Stimulated activated CD8-positive, alpha-beta memory T cell treated with anti-CD3 and anti-CD28 coated beads, Interleukin-7, amount 100 ng/mL, for 4 hours (primary cell): ENCODE measurements around the gene PLEKHA7.

Source experiments
- DNase-seq, 2 donors: peaks; one replicate each; pipeline ENCODE4 v3.0.0-alpha.2; 2020; ENCODE audit warnings: low read depth in 2 of 2

PLEKHA7 gene

GRCh38 chr11:16841481-16841880, 172.7 kb downstream of the PLEKHA7 start:
- no peak for DNase-seq

DNA sequence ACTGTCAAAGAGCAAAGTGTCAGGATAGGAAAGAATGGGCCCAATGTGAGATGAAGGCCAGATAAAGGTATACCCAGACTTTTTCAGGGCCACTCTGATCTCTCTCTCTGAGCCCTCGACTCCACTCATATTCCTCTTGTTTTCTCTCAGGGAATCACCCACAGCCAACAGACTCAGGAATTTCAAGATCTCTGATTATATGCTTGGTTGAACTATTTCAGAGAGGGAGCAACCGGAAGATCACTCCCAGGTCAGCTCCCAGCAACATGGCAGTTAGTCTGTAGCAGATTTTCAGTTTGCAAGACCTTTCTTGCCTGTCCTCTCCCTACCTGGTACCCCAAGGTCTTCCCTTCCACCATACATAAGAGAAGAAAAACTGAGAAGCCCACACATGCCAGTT, 173.3 kb downstream of the PLEKHA7 start:
- no peak for DNase-seq

GRCh38 chr11:16839821-16840220, 174.4 kb downstream of the PLEKHA7 start:
- DNase-seq = no peak

DNA sequence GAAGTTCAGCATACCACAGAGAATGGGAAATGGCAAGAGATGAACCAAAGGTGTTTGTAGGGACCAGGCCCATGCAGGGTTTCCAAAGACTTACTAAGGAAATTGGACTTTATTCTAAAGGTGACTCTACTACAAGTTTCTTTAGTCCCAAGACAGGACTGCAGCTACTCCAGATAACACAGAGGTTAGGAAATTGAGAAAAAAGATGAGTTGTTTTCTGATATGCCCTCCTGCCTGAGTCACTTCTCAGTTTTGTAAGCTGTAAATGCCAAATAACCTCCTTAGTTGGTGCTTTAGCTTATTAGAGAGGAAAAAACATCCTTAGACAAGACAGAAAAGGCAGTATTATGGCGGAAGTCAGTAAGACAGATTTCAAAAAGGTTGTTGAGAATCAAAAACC, 179.8 kb downstream of the PLEKHA7 start:
- no peak for DNase-seq

DNA sequence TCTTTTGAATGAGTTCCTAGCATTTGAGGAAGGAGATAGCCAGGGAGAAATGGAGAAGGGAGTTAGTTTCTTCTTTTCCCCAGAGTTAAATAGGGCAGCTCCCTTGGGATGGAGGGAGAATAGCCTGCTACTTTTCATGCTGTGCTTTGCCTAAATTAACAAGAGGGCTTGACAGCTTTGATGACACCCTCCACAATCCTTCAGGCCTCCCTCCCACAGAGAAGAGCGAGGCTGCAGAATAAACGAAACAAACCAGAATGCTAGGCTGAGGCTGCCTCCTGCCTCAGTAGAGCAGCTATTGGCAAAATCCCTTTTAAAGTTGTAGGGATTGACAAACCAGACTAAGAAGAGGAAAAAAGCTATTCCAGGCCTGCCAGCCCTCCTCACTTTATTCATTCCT, 181.2 kb downstream of the PLEKHA7 start:
- DNase-seq = no peak

DNA sequence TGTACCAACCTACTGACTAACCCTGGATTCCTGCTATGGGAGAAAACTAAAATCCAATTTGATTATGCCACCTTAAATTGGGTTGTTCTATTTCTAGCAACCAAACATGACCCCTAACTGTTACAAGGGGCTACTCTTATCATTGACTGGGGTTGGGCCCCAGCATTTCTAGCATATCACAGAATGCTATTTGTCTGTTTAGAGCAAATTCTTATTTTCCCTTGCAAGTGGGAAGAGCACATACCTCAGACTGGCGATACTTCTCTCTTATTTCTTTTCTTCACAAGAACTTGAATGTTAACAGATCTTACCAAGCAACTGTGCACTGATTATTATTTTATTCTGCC, 182.0 kb downstream of the PLEKHA7 start:
- no peak for DNase-seq

DNA sequence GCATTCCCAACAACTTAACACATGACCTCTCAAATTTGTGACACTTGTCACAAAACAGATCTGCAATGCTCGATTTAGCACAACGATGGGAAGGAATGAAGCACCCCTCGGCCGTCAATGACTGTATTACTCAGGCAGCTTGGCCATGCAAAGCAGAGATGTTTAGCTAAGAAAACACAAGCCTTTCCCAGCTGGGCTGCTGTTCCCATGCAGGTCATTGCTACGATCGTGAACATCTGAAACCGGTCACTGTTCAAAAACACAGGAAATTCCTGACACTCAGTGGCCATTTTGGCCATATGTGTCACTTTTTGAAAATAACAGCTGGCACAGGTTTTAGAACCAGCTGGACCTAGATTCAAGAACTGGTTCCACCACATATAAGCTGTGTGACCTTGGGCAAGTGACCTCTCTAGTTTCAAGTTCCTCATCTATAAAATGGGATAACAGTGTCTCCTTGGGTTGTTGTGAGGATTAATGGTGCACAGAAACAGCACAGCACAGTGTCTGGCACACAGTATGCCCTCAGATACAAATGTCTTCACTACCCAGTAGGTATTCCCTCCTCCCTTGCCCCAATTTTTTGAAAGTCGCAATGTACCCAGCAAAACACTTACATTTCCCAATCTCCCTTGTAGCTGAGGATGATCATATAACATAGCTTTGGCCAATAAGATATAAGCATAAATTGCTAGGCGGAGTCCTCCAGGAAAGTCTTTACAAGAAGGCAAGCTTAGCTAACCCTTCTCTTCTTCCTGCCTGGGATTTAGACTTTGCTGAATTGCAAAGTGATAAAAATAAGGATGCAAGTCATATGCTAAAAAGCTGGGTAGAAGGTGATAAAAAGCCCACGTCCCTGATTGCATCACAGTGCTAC, 182.7 kb downstream of the PLEKHA7 start:
- no peak for DNase-seq

- no peak for DNase-seq
Observed at GRCh38 chr11:16827139-16827538, 187.1 kb downstream of the PLEKHA7 start.

- DNase-seq = no peak
Observed at GRCh38 chr11:16825968-16826367, 188.2 kb downstream of the PLEKHA7 start.

GRCh38 chr11:16825101-16825500, 189.1 kb downstream of the PLEKHA7 start:
- no peak for DNase-seq

GRCh38 chr11:16820324-16821092, 193.7 kb downstream of the PLEKHA7 start:
- peak; percentile 27 to 46 for DNase-seq

GRCh38 chr11:16818284-16818683, 195.9 kb downstream of the PLEKHA7 start:
- DNase-seq = no peak

- DNase-seq = no peak
Observed at GRCh38 chr11:16817351-16817750, 196.9 kb downstream of the PLEKHA7 start.

DNA sequence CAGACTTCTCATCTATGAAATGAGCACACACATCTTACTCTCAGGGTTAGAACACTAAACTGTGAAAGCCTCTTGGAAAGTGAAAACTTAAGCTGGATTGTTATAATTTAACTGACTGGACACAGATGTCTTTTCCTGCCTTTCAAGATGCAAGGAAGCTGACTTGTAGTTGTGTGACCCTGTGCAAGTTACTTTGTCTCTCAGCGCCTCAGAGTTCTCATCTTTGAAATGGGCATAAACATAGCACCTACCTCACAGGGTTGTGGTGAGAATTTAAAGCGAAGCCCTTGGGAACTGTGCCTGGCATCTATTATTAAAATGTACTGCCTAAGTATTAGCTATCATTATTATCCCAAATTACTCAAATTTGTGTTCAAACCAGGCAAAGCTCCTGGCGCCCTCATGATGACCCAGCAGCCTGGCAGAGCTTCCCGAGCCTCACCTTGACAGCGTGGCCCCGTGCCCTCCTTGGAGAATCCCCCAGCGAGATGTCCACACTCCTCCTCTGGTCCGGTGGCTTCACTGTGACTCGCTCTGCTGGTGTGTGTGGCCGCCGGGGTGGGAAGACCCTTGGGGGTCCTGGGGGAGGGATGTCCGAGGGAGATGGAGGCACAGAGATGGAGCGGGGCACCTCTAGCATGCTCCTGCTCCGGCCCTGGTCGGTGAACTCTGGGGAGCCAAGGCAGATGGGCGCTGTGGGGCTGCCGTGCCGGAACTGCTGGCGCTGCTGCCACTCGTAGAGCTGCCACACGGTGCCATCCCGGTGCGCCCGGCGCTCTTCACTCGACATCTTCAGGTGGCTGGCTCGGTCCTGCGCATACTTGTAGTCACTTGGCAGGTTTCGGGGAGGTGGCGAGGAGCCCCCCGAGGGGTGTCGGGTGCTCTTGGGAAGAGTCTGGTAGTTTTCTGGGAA, 197.6 kb downstream of the PLEKHA7 start:
- DNase-seq = no peak

GRCh38 chr11:16815047-16815767, 199.0 kb downstream of the PLEKHA7 start:
- no peak for DNase-seq

DNA sequence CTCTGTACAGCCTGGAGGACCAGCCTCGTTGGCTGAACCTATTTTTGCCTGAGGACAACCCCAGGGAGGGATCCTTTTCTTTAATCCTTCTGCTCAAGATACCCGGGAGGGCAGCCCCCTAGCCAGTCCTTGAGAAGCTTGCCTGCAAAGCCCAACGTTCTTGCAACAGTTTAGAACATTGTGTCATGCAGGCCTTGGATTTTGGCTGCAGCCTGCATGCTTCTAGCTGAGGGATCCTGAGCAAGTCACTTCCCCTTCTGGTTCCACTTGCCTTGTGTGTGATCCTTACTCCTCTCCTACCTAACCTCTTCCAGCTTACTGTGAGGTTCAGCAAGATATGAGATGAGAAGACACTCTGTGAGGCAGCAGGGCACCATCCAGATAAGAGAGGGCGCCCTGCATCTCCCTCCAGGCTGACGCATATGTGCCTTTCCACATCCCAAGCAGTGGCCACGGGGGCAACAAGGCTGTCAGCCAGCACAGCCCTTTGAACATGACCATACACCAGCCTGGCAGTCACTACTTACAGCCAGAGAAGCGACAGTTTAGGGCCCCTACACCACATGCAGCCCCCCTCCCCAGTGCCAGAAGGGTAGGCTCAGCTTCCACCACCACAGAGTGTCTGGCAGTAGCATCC, 199.7 kb downstream of the PLEKHA7 start:
- DNase-seq = no peak

GRCh38 chr11:16813126-16813525, 201.1 kb downstream of the PLEKHA7 start:
- no peak for DNase-seq

DNA sequence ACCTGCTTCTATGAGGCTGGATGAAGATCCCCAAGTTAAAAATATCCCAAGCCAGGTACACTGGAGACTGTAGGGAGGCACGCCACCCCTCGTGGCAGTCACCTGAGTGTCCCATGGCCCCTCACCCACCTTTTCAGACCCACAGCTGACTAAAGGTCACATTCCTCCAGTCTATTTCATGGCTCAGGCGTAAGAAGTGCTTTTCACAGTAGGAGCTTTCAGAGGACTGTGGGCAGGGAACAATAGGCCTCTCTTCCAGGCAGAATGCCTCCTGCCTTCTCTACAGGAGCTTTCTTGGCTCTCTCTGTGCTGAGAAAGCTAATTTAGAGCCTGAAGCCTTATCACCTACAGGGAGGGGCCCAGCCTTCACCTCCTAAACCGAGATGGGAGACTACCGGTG, 201.9 kb downstream of the PLEKHA7 start:
- DNase-seq = no peak

DNA sequence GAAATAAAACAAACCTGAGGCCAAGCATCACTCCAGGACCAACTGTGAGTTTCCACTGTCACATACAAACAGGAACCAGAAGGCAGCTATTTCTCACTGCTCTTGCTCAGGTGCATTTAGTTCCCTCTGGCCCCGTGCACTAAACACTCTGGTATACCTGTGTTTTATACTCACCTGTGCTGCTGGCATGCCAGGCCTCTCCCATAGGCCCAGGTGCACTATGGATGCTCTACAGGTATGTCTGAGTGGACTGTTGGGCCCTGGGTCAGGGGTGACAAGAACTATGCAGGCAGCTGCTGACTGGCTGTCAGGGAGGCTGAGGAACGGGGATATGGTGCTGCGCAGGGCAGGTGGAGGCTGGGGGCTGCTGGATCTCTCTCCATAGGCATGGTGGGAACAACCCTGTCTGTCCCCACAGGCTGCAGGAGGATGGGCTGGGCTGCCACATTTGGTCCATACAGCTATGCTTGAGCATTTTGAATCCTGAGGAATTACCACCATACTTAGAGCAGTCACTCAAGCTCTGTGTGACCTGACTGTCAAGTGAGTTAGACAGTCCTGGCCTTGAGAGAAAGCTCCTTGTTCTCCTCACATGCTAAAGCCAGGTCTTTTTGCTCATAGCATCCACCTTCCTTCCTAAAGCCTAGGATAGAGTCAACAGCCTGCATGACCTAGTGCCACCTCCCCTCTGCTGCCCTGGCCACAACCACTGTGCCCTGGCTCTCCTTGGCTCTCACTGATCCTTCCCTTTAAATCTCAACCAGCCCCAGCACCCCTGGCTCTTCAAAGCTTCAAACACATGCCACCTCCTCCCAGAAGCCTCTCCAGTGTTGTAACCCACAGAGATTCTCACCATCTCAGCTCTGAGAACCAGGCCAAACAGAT, 202.8 kb downstream of the PLEKHA7 start:
- no peak for DNase-seq
